T-cell (primary cell): ENCODE results near the gene GABRP. TPM values are rescaled to one million over a fixed set of nuclear protein-coding genes. Genes with fewer than 3 reads are reported as not detected.
"Not testable (repeated sequence)": the region's sequence is repeated elsewhere in the genome, so short reads cannot be mapped to it uniquely, and the experiment has no call there.

ENCODE experiments used
- ATAC-seq, 4 experiments: fragments of 200-7000 bp in 3 of 4; fragments of 150-1000 bp in 1 of 4; cut with Tn5 transposase; replicated peaks in 1 of 4; 1 replicate in 3 of 4; 2 replicates in 1 of 4; pipeline ENCODE4 v1.10.0; 2021; ENCODE audit warnings: moderate library complexity in 3 of 4, mild to moderate bottlenecking in 2 of 4, moderate number of reproducible peaks in 1 of 4
- CTCF ChIA-PET, 2 donors: fragments of 300-600 bp; sonication (Branson Sonifier 250); formaldehyde crosslinking; loops; one replicate each; lab custom pipeline; 2022; ENCODE audit warnings: antibody characterized with exemption in 2 of 2; lab: Charles Lee
- POLR2A ChIA-PET, 2 donors: fragments of 300-600 bp; sonication (Branson Sonifier 250); formaldehyde crosslinking; loops; one replicate each; lab custom pipeline; 2022; ENCODE audit warnings: antibody characterized with exemption in 2 of 2; lab: Charles Lee
- DNase-seq, 35 experiments: peaks; one replicate each; pipeline versions ENCODE4 v3.0.0 to v3.0.0-alpha.2; 2013 to 2023
- H3K27ac ChIP-seq: one replicate; pipeline ENCODE4 v1.5.1; 2013; ENCODE audit warnings: low read length
- H3K27me3 ChIP-seq, 2 experiments: replicated peaks in 1 of 2; 1 replicate in 1 of 2; 2 replicates in 1 of 2; pipeline versions ENCODE4 v1.6.1 to v1.7.0; 2013; ENCODE audit warnings: low read length in 1 of 2, mixed read lengths in 1 of 2; ENCODE audit not compliant: control insufficient read depth in 2 of 2, insufficient read depth in 2 of 2; ENCODE audit errors: extremely low read depth in 1 of 2
- H3K36me3 ChIP-seq, 2 donors: 1 replicate in 1 of 2; 2 replicates in 1 of 2; pipeline versions ENCODE4 v1.6.1 to v1.7.0; 2013; ENCODE audit warnings: low read length in 1 of 2; ENCODE audit not compliant: control insufficient read depth in 2 of 2, insufficient read depth in 1 of 2; ENCODE audit errors: extremely low read depth in 1 of 2
- H3K4me1 ChIP-seq, 2 experiments: 1 replicate in 1 of 2; 2 replicates in 1 of 2; pipeline versions ENCODE4 v1.6.1 to v1.7.0; 2013; ENCODE audit warnings: low read length in 2 of 2, mixed read lengths in 1 of 2; ENCODE audit not compliant: insufficient read depth in 2 of 2, control insufficient read depth in 1 of 2; ENCODE audit errors: extremely low read depth in 1 of 2
- H3K4me3 ChIP-seq, 2 donors: 1 replicate in 1 of 2; 2 replicates in 1 of 2; pipeline versions ENCODE4 v1.5.1 to v1.7.0; 2013; ENCODE audit warnings: mild to moderate bottlenecking in 2 of 2, low read length in 1 of 2, moderate library complexity in 1 of 2; ENCODE audit not compliant: control insufficient read depth in 1 of 2; ENCODE audit errors: extremely low read depth in 1 of 2
- H3K9me3 ChIP-seq: 2 replicates; pipeline ENCODE4 v1.7.0; 2013
- H3K27ac Mint-ChIP-seq, 2 donors: one replicate each; pipeline ENCODE4 v1.8.0; 2020 to 2021; ENCODE audit warnings: mild to moderate bottlenecking in 2 of 2, mixed read lengths in 2 of 2
- H3K27me3 Mint-ChIP-seq, 2 donors: one replicate each; pipeline ENCODE4 v1.8.0; 2021 to 2022; ENCODE audit warnings: mixed read lengths in 2 of 2
- H3K36me3 Mint-ChIP-seq: one replicate; pipeline ENCODE4 v1.8.0; 2021; ENCODE audit warnings: mixed read lengths
- H3K4me1 Mint-ChIP-seq, 3 donors: one replicate each; pipeline ENCODE4 v1.8.0; 2020 to 2022; ENCODE audit warnings: mixed read lengths in 3 of 3, mild to moderate bottlenecking in 1 of 3
- H3K4me3 Mint-ChIP-seq, 3 donors: one replicate each; pipeline ENCODE4 v1.8.0; 2020 to 2022; ENCODE audit warnings: mild to moderate bottlenecking in 3 of 3, mixed read lengths in 3 of 3, moderate library complexity in 3 of 3
- H3K9me3 Mint-ChIP-seq, 3 donors: one replicate each; pipeline ENCODE4 v1.8.0; 2020 to 2022; ENCODE audit warnings: mixed read lengths in 3 of 3
- WGBS: methylation state at CpG from one replicate; pipeline ENCODE4 v1.1.5; 2013; ENCODE audit warnings: missing lambda C conversion rate; ENCODE audit not compliant: insufficient coverage; 5-methylcytosine and 5-hydroxymethylcytosine counted together
- total RNA-seq, 35 experiments: library from RNA in 6 of 35; stranded (reverse) in 6 of 35; fragments of 120-200 nt in 1 of 35; gene quantifications; one replicate each; pipeline versions ENCODE4 v1.2.1 to v1.2.4 and lab custom pipeline; 2013 to 2026

GABRP gene
- total RNA-seq, 5 donors from 2014 or later (not counting 1 experiment from before 2014, with no cell fraction given), result 0.26 TPM; not detected in 4

DNA sequence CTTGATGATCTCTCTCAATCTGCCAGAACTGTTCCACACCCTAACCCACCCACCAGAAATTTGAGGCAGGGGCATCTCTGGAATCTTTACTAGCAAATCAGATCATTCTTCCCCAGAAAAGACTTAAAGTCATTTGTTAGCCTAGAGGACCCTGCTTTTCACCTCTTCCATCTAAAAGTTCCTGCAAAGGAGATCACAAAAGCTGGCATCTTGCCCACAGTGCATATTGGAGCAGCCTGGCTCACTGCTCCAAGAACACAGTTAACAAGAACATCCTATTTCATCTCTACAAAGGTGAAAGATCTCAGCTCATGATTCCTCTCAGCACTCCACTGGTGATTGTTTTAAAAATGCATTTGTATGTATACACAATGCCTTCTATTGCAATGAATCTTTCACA is 36.3 kb downstream of the GABRP start:
- Histone ChIP-seq H3K27ac (no peak overlapping the region), H3K27me3 (no peaks in the 10 kb centered on the region), H3K4me3 (no peak overlapping the region), H3K36me3 (no peaks in the 10 kb centered on the region), H3K4me1 (no peaks in the 10 kb centered on the region), H3K9me3 (no peaks in the 10 kb centered on the region)
- no peaks in the 10 kb centered on the region for H3K27me3 Mint-ChIP-seq
- no peaks in the 10 kb centered on the region for H3K36me3 Mint-ChIP-seq
- DNase-seq (no peak), ATAC-seq (no peak)
- H3K9me3 Mint-ChIP-seq, result no peaks in the 10 kb centered on the region
- ChIA-PET CTCF (no interaction called here), POLR2A (no interaction called here)
- H3K4me3 Mint-ChIP-seq, result no peak overlapping the region
- no peak overlapping the region for H3K27ac Mint-ChIP-seq
- H3K4me1 Mint-ChIP-seq, result no peaks in the 10 kb centered on the region

DNA sequence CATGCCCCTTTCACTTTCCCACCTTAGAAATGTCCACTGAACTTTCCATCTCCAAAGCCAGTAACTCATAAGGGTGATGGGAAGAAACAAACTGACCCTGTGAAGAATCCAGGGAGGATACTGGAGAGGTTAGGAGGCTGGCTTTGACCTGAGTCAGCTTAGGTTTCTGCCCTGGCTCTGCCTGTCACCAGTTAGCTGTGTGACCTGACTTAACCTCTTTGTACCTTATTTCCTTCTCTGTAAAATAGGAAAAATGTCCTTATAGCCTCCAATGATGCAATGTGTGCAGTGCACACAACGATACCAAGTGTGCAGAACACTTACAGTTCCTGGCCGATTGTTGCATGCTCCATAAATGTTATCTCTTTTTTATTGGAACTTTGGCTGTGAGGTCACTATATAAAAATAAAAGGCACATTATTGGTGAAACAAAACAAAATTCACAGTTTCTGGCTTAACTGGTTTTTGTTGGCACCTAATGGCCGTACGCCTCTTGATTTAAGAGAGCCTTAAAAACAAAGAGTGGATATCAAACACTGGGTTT is 37.8 kb downstream of the GABRP start:
- no peaks in the 10 kb centered on the region for H3K27me3 ChIP-seq
- no peak overlapping the region for H3K27ac ChIP-seq
- H3K27ac Mint-ChIP-seq, result no peak overlapping the region
- ChIA-PET CTCF (no interaction called here), POLR2A (no interaction called here)
- no peaks in the 10 kb centered on the region for H3K4me1 ChIP-seq
- no peak for ATAC-seq
- H3K36me3 Mint-ChIP-seq, result no peaks in the 10 kb centered on the region
- no peaks in the 10 kb centered on the region for H3K9me3 ChIP-seq
- H3K9me3 Mint-ChIP-seq, result no peaks in the 10 kb centered on the region
- H3K4me3 Mint-ChIP-seq, result no peak overlapping the region
- 90% methylated on average over 2 of the region's 4 CpGs for WGBS
- no peaks in the 10 kb centered on the region for H3K36me3 ChIP-seq
- H3K27me3 Mint-ChIP-seq, result no peaks in the 10 kb centered on the region
- no peaks in the 10 kb centered on the region for H3K4me1 Mint-ChIP-seq
- no peak for DNase-seq
- no peak overlapping the region for H3K4me3 ChIP-seq

DNA sequence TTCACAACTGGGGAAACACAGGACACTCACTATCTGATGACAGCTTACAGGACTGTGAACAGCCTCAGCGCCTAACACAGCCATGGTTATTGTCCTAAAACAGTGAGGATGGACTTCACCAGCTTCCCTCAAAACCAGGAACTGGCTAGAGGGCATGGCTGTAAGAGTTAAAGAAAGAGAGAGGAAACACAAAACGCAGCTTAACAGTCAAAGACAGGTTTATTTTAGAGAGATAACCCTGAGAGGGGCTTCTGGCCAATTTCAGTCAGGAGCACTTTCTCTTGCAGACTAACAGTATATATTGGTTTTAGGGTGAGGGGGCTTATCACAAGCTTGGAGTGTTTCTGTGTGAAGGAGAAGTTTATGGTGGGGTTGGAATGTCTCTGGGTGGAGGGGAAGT is 42.6 kb downstream of the GABRP start:
- H3K27me3 ChIP-seq, result no peaks in the 10 kb centered on the region
- no peak overlapping the region for H3K27ac ChIP-seq
- CTCF ChIA-PET, result no interaction called here
- no peaks in the 10 kb centered on the region for H3K27me3 Mint-ChIP-seq
- no peak for DNase-seq
- no peak for ATAC-seq
- H3K4me3 Mint-ChIP-seq, result no peak overlapping the region
- no peaks in the 10 kb centered on the region for H3K36me3 Mint-ChIP-seq
- H3K9me3 Mint-ChIP-seq, result no peaks in the 10 kb centered on the region
- POLR2A ChIA-PET, result interaction anchor here in 1 of 2 donors (0.7 kb wide), 1 partner anchor 13 kb away, joined by 3 read pairs; no protein-coding TSS in a partner anchor
- H3K9me3 ChIP-seq, result no peaks in the 10 kb centered on the region
- H3K27ac Mint-ChIP-seq, result no peak overlapping the region
- no peaks in the 10 kb centered on the region for H3K4me1 Mint-ChIP-seq
- no peak overlapping the region for H3K4me3 ChIP-seq
- no peaks in the 10 kb centered on the region for H3K36me3 ChIP-seq
- WGBS, result no CpG with 5 or more reads among the region's 2 CpGs
- no peaks in the 10 kb centered on the region for H3K4me1 ChIP-seq

DNA sequence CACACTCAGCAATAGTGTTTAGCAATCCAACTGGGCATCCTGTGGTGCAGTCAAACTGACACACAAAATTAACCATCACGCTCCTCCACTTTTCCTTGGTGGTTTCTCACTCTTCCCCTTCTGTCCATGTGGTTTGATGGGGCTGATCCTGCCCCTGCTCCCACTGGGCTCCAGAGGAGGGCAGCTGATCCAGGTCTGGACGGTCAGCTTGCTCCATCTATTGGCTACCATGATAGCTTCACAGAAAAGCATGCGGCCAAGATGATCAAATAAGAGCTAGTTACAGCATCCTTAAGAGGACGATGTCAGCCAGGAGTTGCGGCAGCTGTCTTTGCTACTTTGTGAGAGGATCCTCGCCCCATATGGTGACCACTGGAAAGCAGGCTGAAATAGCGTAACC is 48.7 kb downstream of the GABRP start:
- Histone ChIP-seq H3K27me3 (no peaks in the 10 kb centered on the region), H3K36me3 (no peaks in the 10 kb centered on the region), H3K4me1 (no peaks in the 10 kb centered on the region), H3K27ac (no peak overlapping the region), H3K9me3 (no peaks in the 10 kb centered on the region), H3K4me3 (no peak overlapping the region)
- H3K4me1 Mint-ChIP-seq, result no peaks in the 10 kb centered on the region
- no peaks in the 10 kb centered on the region for H3K36me3 Mint-ChIP-seq
- POLR2A ChIA-PET, result no interaction called here
- H3K27ac Mint-ChIP-seq, result no peak overlapping the region
- no peak overlapping the region for H3K4me3 Mint-ChIP-seq
- no peak for ATAC-seq
- WGBS, result 85% methylated on average over 5 of the region's 7 CpGs
- no peak for DNase-seq
- CTCF ChIA-PET, result no interaction called here
- no peaks in the 10 kb centered on the region for H3K27me3 Mint-ChIP-seq
- H3K9me3 Mint-ChIP-seq, result peaks cover 0 to 10% (median 8%) of the 10 kb centered on the region in 3 donors

DNA sequence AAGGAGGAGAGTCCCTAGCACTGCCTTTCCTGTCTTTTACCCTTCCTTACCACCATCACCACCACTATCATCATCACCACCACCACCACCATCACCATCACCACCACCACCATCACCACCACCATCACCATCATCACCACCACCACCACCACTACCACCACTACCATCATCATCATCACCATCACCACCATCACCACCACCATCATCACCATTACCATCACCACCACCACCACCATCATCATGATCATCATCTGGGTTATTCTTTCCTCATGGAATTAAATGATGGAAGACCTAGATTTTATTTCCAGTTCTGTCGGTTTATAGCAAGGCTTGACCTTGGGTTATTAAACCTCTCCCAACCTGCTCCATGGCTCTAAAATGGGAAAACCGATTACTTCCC is 50.5 kb downstream of the GABRP start:
- not testable (repeated sequence) for H3K36me3 Mint-ChIP-seq, DNase-seq
- WGBS, result 100% methylated on average over 2 of the region's 2 CpGs

DNA sequence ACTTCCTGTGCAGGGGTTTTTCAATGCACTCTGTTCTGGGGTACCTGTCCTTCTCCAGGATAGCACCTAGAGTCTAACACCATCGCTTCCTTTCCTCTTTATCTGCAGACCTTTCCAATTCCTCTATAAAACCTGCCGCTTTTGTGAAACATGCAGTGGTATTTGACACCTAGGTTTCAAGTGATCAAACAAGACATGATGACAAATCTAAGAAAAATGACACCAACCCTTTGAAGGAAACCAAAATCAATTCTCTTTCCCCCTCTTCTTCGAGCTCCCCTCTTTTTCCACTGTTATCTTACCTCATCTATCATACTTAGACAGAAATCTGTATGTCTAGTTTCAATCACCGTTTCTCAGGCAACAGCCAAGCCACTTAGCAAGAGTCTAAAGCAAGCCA is 52.7 kb downstream of the GABRP start:
- DNase-seq (no peak), ATAC-seq (no peak)
- Mint-ChIP-seq H3K4me1 (no peaks in the 10 kb centered on the region), H3K27ac (no peak overlapping the region), H3K9me3 (peaks cover 0 to 10% (median 8%) of the 10 kb centered on the region in 3 donors), H3K36me3 (no peaks in the 10 kb centered on the region), H3K27me3 (peaks cover 0 to 3% of the 10 kb centered on the region in 2 donors), H3K4me3 (no peak overlapping the region)
- H3K4me1 ChIP-seq, result no peaks in the 10 kb centered on the region
- no peaks in the 10 kb centered on the region for H3K9me3 ChIP-seq
- H3K4me3 ChIP-seq, result no peak overlapping the region
- H3K36me3 ChIP-seq, result no peaks in the 10 kb centered on the region
- ChIA-PET POLR2A (no interaction called here), CTCF (no interaction called here)
- 100% methylated on average over 1 of the region's 4 CpGs for WGBS
- H3K27ac ChIP-seq, result no peak overlapping the region
- no peaks in the 10 kb centered on the region for H3K27me3 ChIP-seq

More for the DNA sequence above, 50.5 kb downstream of the GABRP start:
- H3K9me3 ChIP-seq, H3K27me3 ChIP-seq, H3K4me3 Mint-ChIP-seq, H3K27ac Mint-ChIP-seq, H3K4me1 ChIP-seq, CTCF ChIA-PET, ATAC-seq, H3K36me3 ChIP-seq, H3K27me3 Mint-ChIP-seq, H3K4me1 Mint-ChIP-seq, H3K27ac ChIP-seq, H3K9me3 Mint-ChIP-seq, POLR2A ChIA-PET, H3K4me3 ChIP-seq: not testable (repeated sequence)

DNA sequence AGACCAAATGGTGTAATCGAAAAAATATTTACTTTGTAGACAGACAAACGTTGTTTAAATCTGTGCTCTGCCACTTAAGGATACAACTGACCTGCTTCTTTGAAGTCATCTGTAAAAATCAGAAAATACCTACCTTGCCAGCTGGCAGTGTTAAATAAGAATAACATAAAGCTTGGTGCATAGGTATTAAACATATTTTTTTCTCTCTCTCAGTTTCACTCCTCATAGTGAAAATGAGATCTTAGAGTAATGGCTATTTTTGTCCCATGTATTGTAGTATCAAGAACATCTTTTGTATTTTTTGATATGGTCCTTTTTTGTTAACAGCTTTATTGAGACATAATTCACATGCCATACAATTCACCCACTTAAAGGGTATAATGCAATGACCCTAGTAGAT is 60.3 kb downstream of the GABRP start:
- no peaks in the 10 kb centered on the region for H3K4me1 Mint-ChIP-seq
- no peaks in the 10 kb centered on the region for H3K9me3 ChIP-seq
- no peak overlapping the region for H3K27ac ChIP-seq
- no peak overlapping the region for H3K4me3 Mint-ChIP-seq
- no peak overlapping the region for H3K4me3 ChIP-seq
- no peaks in the 10 kb centered on the region for H3K9me3 Mint-ChIP-seq
- WGBS, result no CpG with 5 or more reads among the region's 2 CpGs
- no peak overlapping the region for H3K27ac Mint-ChIP-seq
- no peaks in the 10 kb centered on the region for H3K36me3 ChIP-seq
- no peaks in the 10 kb centered on the region for H3K36me3 Mint-ChIP-seq
- no peaks in the 10 kb centered on the region for H3K4me1 ChIP-seq
- ChIA-PET POLR2A (no interaction called here), CTCF (no interaction called here)
- peaks cover 3 to 17% of the 10 kb centered on the region in 2 donors for H3K27me3 Mint-ChIP-seq
- H3K27me3 ChIP-seq, result no peaks in the 10 kb centered on the region
- DNase-seq (no peak), ATAC-seq (no peak)
